Adrenal gland (tissue), 12 donors: Measurements from ENCODE around the gene CDH5. TPM values are rescaled to one million over a fixed set of nuclear protein-coding genes. Genes with fewer than 3 reads are reported as not detected.

Experiments
- DNase-seq, 7 donors: peaks; one replicate each; pipeline ENCODE4 v3.0.0-alpha.2; 2019 to 2020
- H3K27ac ChIP-seq, 5 donors: fragments of 200-600 bp; sonication (generic) in 4 of 5; 1 replicate in 3 of 5; 2 replicates in 2 of 5; pipeline versions ENCODE4 v1.5.1 to v1.8.0; 2016 to 2020; ENCODE audit warnings: mild to moderate bottlenecking in 1 of 5
- H3K27me3 ChIP-seq: fragments of 200-600 bp; 2 replicates; pipeline ENCODE4 v1.8.0; 2021
- H3K36me3 ChIP-seq, 2 donors: fragments of 200-600 bp; replicated peaks in 1 of 2; 1 replicate in 1 of 2; 2 replicates in 1 of 2; pipeline versions ENCODE4 v1.5.1 to v1.8.0; 2018 to 2022
- H3K4me1 ChIP-seq, 2 donors: fragments of 200-600 bp; replicated peaks in 1 of 2; 1 replicate in 1 of 2; 2 replicates in 1 of 2; pipeline versions ENCODE4 v1.5.1 to v1.8.0; 2018 to 2021
- H3K4me3 ChIP-seq, 4 donors: fragments of 200-600 bp; sonication (generic) in 3 of 4; one replicate each; pipeline ENCODE4 v1.5.1; 2016 to 2018
- H3K9me3 ChIP-seq, 3 donors: fragments of 200-600 bp; sonication (generic) in 1 of 3; replicated peaks in 1 of 3; 1 replicate in 2 of 3; 2 replicates in 1 of 3; pipeline versions ENCODE4 v1.5.1 to v1.8.0; 2016 to 2021
- CTCF ChIP-seq, 6 experiments: fragments of 450-650 bp in 4 of 6; fragments of 200-600 bp in 2 of 6; sonication (generic) in 1 of 6; IDR thresholded peaks; 1 replicate in 5 of 6; 2 replicates in 1 of 6; pipeline versions ENCODE4 v1.5.1 to v1.8.0; 2016 to 2021; ENCODE audit warnings: antibody characterized with exemption in 6 of 6, mild to moderate bottlenecking in 2 of 6, moderate library complexity in 1 of 6
- POLR2A ChIP-seq, 2 donors: fragments of 450-650 bp; IDR thresholded peaks; one replicate each; pipeline ENCODE4 v1.6.1; 2017; ENCODE audit warnings: antibody characterized with exemption in 2 of 2, mild to moderate bottlenecking in 2 of 2, moderate library complexity in 1 of 2
- WGBS, 4 donors: extraction: QIAGEN DNeasy Blood & Tissue Kit in 2 of 4; methylation state at CpG; one replicate each; pipeline versions ENCODE4 v1.1.5 to v1.1.7; 2013 to 2017; 5-methylcytosine and 5-hydroxymethylcytosine counted together
- intact Hi-C, 2 donors: fragments of 100-400 bp; cut with DNase I; formaldehyde crosslinking; loops; one replicate each; pipeline versions ENCODE4 v1.14.1 to v1.15.0; 2022 to 2023
- polyA plus RNA-seq, 3 donors: library from polyadenylated mRNA; stranded (reverse); fragments of 200-250 nt in 2 of 3; fragments of 350-450 nt in 1 of 3; fragmentation: Illumina TruSeq in 1 of 3; extraction: RNeasy Lipid Tissue Mini Kit (QIAGEN cat#74804) in 1 of 3; gene quantifications; one replicate each; pipeline ENCODE4 v1.2.3, GENCODE V29; 2013 to 2014
- total RNA-seq, 9 donors: library from RNA; depleted of rRNA in 4 of 9; stranded (reverse); fragments of >200 nt in 4 of 9; fragments of 120-200 nt in 1 of 9; fragmentation: NEBNext Ultra II Directional in 1 of 9; extraction: Animal tissue kit (Norgen Biotek cat#: 25700) in 1 of 9; gene quantifications; one replicate each; pipeline versions ENCODE4 v1.1.0 to v1.2.4, GENCODE V29; 2013 to 2023
- donor health status: healthy with polysubstance abuse.
- donor health status: Bipolar disorder and iron deficiency.
- donor health status: DM: yes; HTN: yes; CAD: no.
- donor health status: DM: no; HTN: no; CAD: no.
- donor health status: DM: no; HTN: no; CAD: no.
- donor health status: DM: yes; HTN: yes; CAD: no.

The CDH5 gene
- total and polyA plus RNA-seq, 12 donors = 13.8 to 50.9 (median 28.4) TPM

GRCh38 chr16:66441586-66442375 is 75.3 kb downstream of the CDH5 start:
- no peak for DNase-seq
- Histone ChIP-seq H3K4me1 (no peaks in the 10 kb centered on the region), H3K9me3 (no peaks in the 10 kb centered on the region), H3K27ac (no peak overlapping the region), H3K4me3 (no peak overlapping the region), H3K27me3 (no peaks in the 10 kb centered on the region), H3K36me3 (no peaks in the 10 kb centered on the region)
- no peak for TF ChIP-seq CTCF (IDR thresholded peaks at IDR 0.05)
- no peak for TF ChIP-seq POLR2A (IDR thresholded peaks at IDR 0.05)
- WGBS, 4 donors = 70 to 85% (median 78%) methylated on average over 3 to 7 of the region's 7 CpGs
- intact Hi-C loops = no loop called here

- Histone ChIP-seq H3K27ac (no peak overlapping the region), H3K4me3 (no peak overlapping the region), H3K9me3 (no peaks in the 10 kb centered on the region), H3K36me3 (no peaks in the 10 kb centered on the region), H3K27me3 (no peaks in the 10 kb centered on the region), H3K4me1 (no peaks in the 10 kb centered on the region)
- no peak for TF ChIP-seq POLR2A (IDR thresholded peaks at IDR 0.05)
- TF ChIP-seq CTCF (IDR thresholded peaks at IDR 0.05) = no peak
- intact Hi-C loops = no loop called here
- DNase-seq = no peak
- 71 to 81% (median 77%) methylated on average over 6 of the region's 6 CpGs for WGBS, 4 donors
These were observed 76.2 kb downstream of the CDH5 start for GRCh38 chr16:66442502-66443268.

- H3K27ac ChIP-seq = no peak overlapping the region
- no peaks in the 10 kb centered on the region for H3K27me3 ChIP-seq
- DNase-seq = no peak
- H3K4me3 ChIP-seq = no peak overlapping the region
- H3K36me3 ChIP-seq = no peaks in the 10 kb centered on the region
- intact Hi-C loops = no loop called here
- TF ChIP-seq CTCF (IDR thresholded peaks at IDR 0.05) = no peak
- TF ChIP-seq POLR2A (IDR thresholded peaks at IDR 0.05) = no peak
- 89 to 93% (median 90%) methylated on average over 1 to 3 of the region's 3 CpGs for WGBS, 4 donors
- no peaks in the 10 kb centered on the region for H3K4me1 ChIP-seq
- H3K9me3 ChIP-seq = no peaks in the 10 kb centered on the region
These were observed 76.8 kb downstream of the CDH5 start for GRCh38 chr16:66443269-66443652.

GRCh38 chr16:66444049-66444481 is 77.6 kb downstream of the CDH5 start:
- no peak overlapping the region for H3K27ac ChIP-seq
- intact Hi-C loops = no loop called here
- DNase-seq = no peak
- no peaks in the 10 kb centered on the region for H3K4me1 ChIP-seq
- H3K27me3 ChIP-seq = no peaks in the 10 kb centered on the region
- no peaks in the 10 kb centered on the region for H3K36me3 ChIP-seq
- no peak overlapping the region for H3K4me3 ChIP-seq
- 54 to 83% (median 73%) methylated on average over 3 of the region's 3 CpGs for WGBS, 4 donors
- no peaks in the 10 kb centered on the region for H3K9me3 ChIP-seq
- no peak for TF ChIP-seq CTCF (IDR thresholded peaks at IDR 0.05)
- TF ChIP-seq POLR2A (IDR thresholded peaks at IDR 0.05) = no peak
